ENCODE measurements around the gene ACTR6. TPM values are rescaled to one million over a fixed set of nuclear protein-coding genes. Genes with fewer than 3 reads are reported as not detected.

The ACTR6 gene
- total and polyA plus RNA-seq, 2 donors (not counting 3 experiments of a cell fraction or from before 2014, with no cell fraction given): 7.5 to 23.2 TPM

MicroRNA genes within 50 kb of the gene (microRNA counts, 767-probe panel; counts per million panel counts)
- 723 counts per million, percentile 96 among the panel's probes with 10 or more counts for microRNA hsa-miR-1827

Small RNA genes lying within 50 kb of the gene (microRNA-seq; reads per million reads assigned to microRNA genes)
- gene MIR1827 (ENCODE audit: borderline number of aligned reads, borderline replicate concordance): not detected

Small RNA genes lying within 50 kb of the gene (small RNA-seq; reads per million reads assigned to genes)
- not detected for gene MIR1827 (ENCODE audit: insufficient read depth, insufficient read length, low read depth, low replicate concordance)
- gene RF00019 (ENCODE audit: insufficient read depth, insufficient read length, low read depth, low replicate concordance): not detected
- gene RN7SL176P (ENCODE audit: insufficient read depth, insufficient read length, low read depth, low replicate concordance): not detected

Other genes starting within 250 kb of the ACTR6 start
- 0.38 and 0.42 TPM in 2 replicates for gene ANKS1B, start 215.9 kb upstream of the ACTR6 start, total RNA-seq
- gene ANKS1B, start 215.9 kb upstream of the ACTR6 start, polyA plus RNA-seq: 0.15 TPM in 1 of 2 replicates, not detected in the other
- 16.0 and 17.9 TPM in 2 replicates for gene BLTP3B, start 57.9 kb upstream of the ACTR6 start, total RNA-seq
- 4.1 and 5.4 TPM in 2 replicates for gene BLTP3B, start 57.9 kb upstream of the ACTR6 start, polyA plus RNA-seq
- gene DEPDC4, start 66.3 kb downstream of the ACTR6 start, total RNA-seq: 0.44 and 0.66 TPM in 2 replicates
- 0.15 and 0.16 TPM in 2 replicates for gene DEPDC4, start 66.3 kb downstream of the ACTR6 start, polyA plus RNA-seq
- gene SCYL2, start 66.4 kb downstream of the ACTR6 start, total RNA-seq: 41.4 and 41.6 TPM in 2 replicates
- gene SCYL2, start 66.4 kb downstream of the ACTR6 start, polyA plus RNA-seq: 10.2 and 12.5 TPM in 2 replicates
- not detected in 2 replicates for gene SLC17A8, start 156.3 kb downstream of the ACTR6 start, total RNA-seq
- gene SLC17A8, start 156.3 kb downstream of the ACTR6 start, polyA plus RNA-seq: not detected in 2 replicates

All from endothelial cell of umbilical vein (primary cell).